ENCODE measurements around the gene NCL. TPM values are rescaled to one million over a fixed set of nuclear protein-coding genes. Genes with fewer than 3 reads are reported as not detected.

The NCL gene
- total RNA-seq, 1 donor from 2014 or later = 348 TPM

GRCh38 chr2:231480781-231481180, 16.5 kb upstream of the NCL start:
- intact Hi-C loops (cut with DNase I) = no loop called here

GRCh38 chr2:231479455-231479854, 15.2 kb upstream of the NCL start:
- Histone ChIP-seq H3K27me3 (no peaks in the 10 kb centered on the region), H3K9me3 (no peaks in the 10 kb centered on the region), H3K4me3 (no peak overlapping the region), H3K27ac (no peak overlapping the region), H3K4me1 (peaks cover 7% of the 10 kb centered on the region), H3K36me3 (no peaks in the 10 kb centered on the region)
- DNase-seq (ENCODE audit: extremely low spot score in 2 of 2) = no peak
- TF ChIP-seq POLR2A (IDR thresholded peaks at IDR 0.05) = no peak
- intact Hi-C loops (cut with DNase I) = no loop called here

More at GRCh38 chr2:231480781-231481180, 16.5 kb upstream of the NCL start:
- H3K4me1 ChIP-seq = peaks cover 7% of the 10 kb centered on the region
- DNase-seq (ENCODE audit: extremely low spot score in 2 of 2) = peak in 1 of 2 donors; percentile 37
- H3K27me3 ChIP-seq = no peaks in the 10 kb centered on the region
- no peak overlapping the region for H3K4me3 ChIP-seq
- no peak for TF ChIP-seq POLR2A (IDR thresholded peaks at IDR 0.05)
- TF ChIP-seq, protein P1, sequence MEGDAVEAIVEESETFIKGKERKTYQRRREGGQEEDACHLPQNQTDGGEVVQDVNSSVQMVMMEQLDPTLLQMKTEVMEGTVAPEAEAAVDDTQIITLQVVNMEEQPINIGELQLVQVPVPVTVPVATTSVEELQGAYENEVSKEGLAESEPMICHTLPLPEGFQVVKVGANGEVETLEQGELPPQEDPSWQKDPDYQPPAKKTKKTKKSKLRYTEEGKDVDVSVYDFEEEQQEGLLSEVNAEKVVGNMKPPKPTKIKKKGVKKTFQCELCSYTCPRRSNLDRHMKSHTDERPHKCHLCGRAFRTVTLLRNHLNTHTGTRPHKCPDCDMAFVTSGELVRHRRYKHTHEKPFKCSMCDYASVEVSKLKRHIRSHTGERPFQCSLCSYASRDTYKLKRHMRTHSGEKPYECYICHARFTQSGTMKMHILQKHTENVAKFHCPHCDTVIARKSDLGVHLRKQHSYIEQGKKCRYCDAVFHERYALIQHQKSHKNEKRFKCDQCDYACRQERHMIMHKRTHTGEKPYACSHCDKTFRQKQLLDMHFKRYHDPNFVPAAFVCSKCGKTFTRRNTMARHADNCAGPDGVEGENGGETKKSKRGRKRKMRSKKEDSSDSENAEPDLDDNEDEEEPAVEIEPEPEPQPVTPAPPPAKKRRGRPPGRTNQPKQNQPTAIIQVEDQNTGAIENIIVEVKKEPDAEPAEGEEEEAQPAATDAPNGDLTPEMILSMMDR (IDR thresholded peaks at IDR 0.05) = no peak
- TF ChIP-seq POLR2AphosphoS5 (IDR thresholded peaks at IDR 0.05; ENCODE audit: insufficient read depth in 1 of 2, low read depth in 1 of 2) = no peak
- H3K36me3 ChIP-seq = no peaks in the 10 kb centered on the region
- H3K27ac ChIP-seq = no peak overlapping the region
- no peaks in the 10 kb centered on the region for H3K9me3 ChIP-seq

GRCh38 chr2:231476920-231477319, 12.6 kb upstream of the NCL start:
- Histone ChIP-seq H3K9me3 (no peaks in the 10 kb centered on the region), H3K36me3 (no peaks in the 10 kb centered on the region), H3K4me1 (no peaks in the 10 kb centered on the region), H3K27ac (no peak overlapping the region), H3K27me3 (no peaks in the 10 kb centered on the region), H3K4me3 (no peak overlapping the region)
- DNase-seq (ENCODE audit: extremely low spot score in 2 of 2) = no peak
- TF ChIP-seq POLR2AphosphoS5 (IDR thresholded peaks at IDR 0.05; ENCODE audit: insufficient read depth in 1 of 2, low read depth in 1 of 2) (no peak), POLR2A (IDR thresholded peaks at IDR 0.05) (no peak)
- TF ChIP-seq, protein P1 (IDR thresholded peaks at IDR 0.05) = no peak
- intact Hi-C loops (cut with DNase I) = no loop called here

GRCh38 chr2:231475965-231476364, 11.7 kb upstream of the NCL start:
- Histone ChIP-seq H3K27me3 (no peaks in the 10 kb centered on the region), H3K9me3 (no peaks in the 10 kb centered on the region), H3K36me3 (no peaks in the 10 kb centered on the region), H3K4me1 (no peaks in the 10 kb centered on the region), H3K27ac (no peak overlapping the region), H3K4me3 (no peak overlapping the region)
- intact Hi-C loops (cut with DNase I) = no loop called here
- TF ChIP-seq POLR2AphosphoS5 (IDR thresholded peaks at IDR 0.05; ENCODE audit: insufficient read depth in 1 of 2, low read depth in 1 of 2) (no peak), POLR2A (IDR thresholded peaks at IDR 0.05) (no peak)
- TF ChIP-seq, protein P1 (IDR thresholded peaks at IDR 0.05) = no peak
- no peak for DNase-seq (ENCODE audit: extremely low spot score in 2 of 2)

GRCh38 chr2:231472816-231473215, 8.5 kb upstream of the NCL start:
- no peaks in the 10 kb centered on the region for H3K36me3 ChIP-seq
- intact Hi-C loops (cut with DNase I) = no loop called here
- no peaks in the 10 kb centered on the region for H3K27me3 ChIP-seq
- TF ChIP-seq POLR2A (IDR thresholded peaks at IDR 0.05) (no peak), POLR2AphosphoS5 (IDR thresholded peaks at IDR 0.05; ENCODE audit: insufficient read depth in 1 of 2, low read depth in 1 of 2) (no peak)
- TF ChIP-seq, protein P1 (IDR thresholded peaks at IDR 0.05) = no peak
- no peak overlapping the region for H3K4me3 ChIP-seq
- H3K4me1 ChIP-seq = no peaks in the 10 kb centered on the region
- H3K27ac ChIP-seq = no peak overlapping the region
- no peak for DNase-seq (ENCODE audit: extremely low spot score in 2 of 2)
- H3K9me3 ChIP-seq = no peaks in the 10 kb centered on the region
